K562 (cell line): ENCODE measurements around the gene FBXL4. TPM values are rescaled to one million over a fixed set of nuclear protein-coding genes. Genes with fewer than 3 reads are reported as not detected.

Source experiments
- ATF7 ChIP-seq: fragments of 450-650 bp; IDR thresholded peaks from 2 replicates; pipeline ENCODE4 v1.7.1; 2014; ENCODE audit warnings: mild to moderate bottlenecking, moderate library complexity
- CBFA2T2 ChIP-seq: fragments of 450-650 bp; conservative IDR thresholded peaks from 2 replicates; pipeline ENCODE4 v1.6.1; 2017; ENCODE audit warnings: mild to moderate bottlenecking
- COPS2 ChIP-seq: fragments of 450-650 bp; conservative IDR thresholded peaks from 2 replicates; pipeline ENCODE4 v1.6.1; 2016; ENCODE audit warnings: mild to moderate bottlenecking, moderate library complexity
- CREM ChIP-seq: IDR thresholded peaks from 2 replicates; pipeline ENCODE4 v1.6.1; 2014; ENCODE audit warnings: antibody characterized with exemption, low read depth
- E2F4 ChIP-seq: sonication (generic); formaldehyde crosslinking; IDR thresholded peaks from 2 replicates; pipeline ENCODE4 v1.8.0; 2022; ENCODE audit warnings: mild to moderate bottlenecking, low read depth, missing genetic modification reagents
- ETS2 ChIP-seq: IDR thresholded peaks from 2 replicates; pipeline ENCODE4 v1.6.1; 2016; ENCODE audit warnings: borderline replicate concordance, missing genetic modification characterization, mild to moderate bottlenecking, moderate library complexity, missing compliant biosample characterization; ENCODE audit not compliant: poor library complexity, severe bottlenecking
- HDAC8 ChIP-seq: fragments of 450-650 bp; IDR thresholded peaks from 2 replicates; pipeline ENCODE4 v1.6.1; 2016; ENCODE audit warnings: mild to moderate bottlenecking, missing genetic modification characterization, moderate library complexity, missing compliant biosample characterization
- HSF4 ChIP-seq: fragments of 250-450 bp; sonication (Bioruptor Pico); IDR thresholded peaks from 2 replicates; pipeline ENCODE4 v2.1.2; 2022; ENCODE audit warnings: mild to moderate bottlenecking, moderate library complexity, borderline replicate concordance
- ILF3 ChIP-seq: fragments of 450-650 bp; IDR thresholded peaks from 2 replicates; pipeline ENCODE4 v1.6.1; 2018; ENCODE audit warnings: antibody characterized with exemption, mild to moderate bottlenecking, moderate library complexity, borderline replicate concordance
- KAT7 ChIP-seq: sonication (generic); formaldehyde crosslinking; IDR thresholded peaks from 2 replicates; pipeline ENCODE4 v1.8.0; 2022; ENCODE audit warnings: missing genetic modification reagents, mild to moderate bottlenecking, borderline replicate concordance
- KDM1A ChIP-seq, 2 experiments: fragments of 450-650 bp; IDR thresholded peaks; 2 replicates each; pipeline ENCODE4 v1.6.1; 2016; ENCODE audit warnings: mild to moderate bottlenecking in 2 of 2
- KLF6 ChIP-seq: fragments of 250-450 bp; sonication (Bioruptor Pico); IDR thresholded peaks from 2 replicates; pipeline ENCODE4 v1.4.0; 2020; ENCODE audit warnings: mild to moderate bottlenecking, moderate library complexity, borderline replicate concordance
- L3MBTL2 ChIP-seq: fragments of 450-650 bp; IDR thresholded peaks from 2 replicates; pipeline ENCODE4 v1.6.1; 2016; ENCODE audit warnings: mild to moderate bottlenecking, moderate library complexity
- MLX ChIP-seq, 2 experiments: fragments of 450-650 bp in 1 of 2; sonication (generic) in 1 of 2; formaldehyde crosslinking; conservative IDR thresholded peaks; 2 replicates each; pipeline versions ENCODE4 v1.4.0 to v1.8.1; 2020 to 2022; ENCODE audit warnings: mild to moderate bottlenecking in 1 of 2, missing genetic modification reagents in 1 of 2
- MYC ChIP-seq, 2 experiments: fragments of 250-450 bp in 1 of 2; sonication (Bioruptor Pico) in 1 of 2; IDR thresholded peaks; 2 replicates each; pipeline versions ENCODE4 v1.5.1 to v1.6.1; 2012 to 2021; ENCODE audit warnings: low read depth in 2 of 2, borderline replicate concordance in 1 of 2, improper control_type of control experiment in 1 of 2, low read length in 1 of 2, mild to moderate bottlenecking in 1 of 2, moderate library complexity in 1 of 2
- POU5F1 ChIP-seq: fragments of 150-350 bp; IDR thresholded peaks from 2 replicates; pipeline ENCODE4 v1.6.1; 2014; ENCODE audit warnings: borderline replicate concordance, low read length, low read depth, mild to moderate bottlenecking; ENCODE audit not compliant: partially characterized antibody
- SMC3 ChIP-seq: conservative IDR thresholded peaks from 2 replicates; pipeline ENCODE4 v1.6.1; 2011; ENCODE audit warnings: low read depth, low read length, improper control_type of control experiment; ENCODE audit not compliant: insufficient read depth
- SP1 ChIP-seq: sonication (generic); formaldehyde crosslinking; IDR thresholded peaks from 2 replicates; pipeline ENCODE4 v1.8.1; 2022; ENCODE audit warnings: mild to moderate bottlenecking, missing genetic modification reagents
- TAF9B ChIP-seq: fragments of 450-650 bp; IDR thresholded peaks from 2 replicates; pipeline ENCODE4 v1.6.1; 2018; ENCODE audit warnings: mild to moderate bottlenecking; ENCODE audit not compliant: partially characterized antibody
- ZBTB17 ChIP-seq: fragments of 450-650 bp; formaldehyde crosslinking; IDR thresholded peaks from 2 replicates; pipeline ENCODE4 v1.4.0; 2020; ENCODE audit warnings: mild to moderate bottlenecking
- ZNF445 ChIP-seq: fragments of 250-450 bp; sonication (Bioruptor Pico); IDR thresholded peaks from 2 replicates; pipeline ENCODE4 v1.4.0; 2020; ENCODE audit warnings: low read depth, mild to moderate bottlenecking, moderate library complexity
- ZNF592 ChIP-seq: fragments of 450-650 bp; IDR thresholded peaks from 2 replicates; pipeline ENCODE4 v1.6.1; 2017; ENCODE audit warnings: antibody characterized with exemption, mild to moderate bottlenecking
- polyA plus RNA-seq, 8 experiments: library from polyadenylated mRNA; depleted of rRNA in 4 of 8; stranded (reverse) in 5 of 8; unstranded in 3 of 8; fragments of >200 nt; fragmentation: Nextera tagmentation in 2 of 8; fragmentation: Illumina TruSeq in 1 of 8; extraction: Ambion mirVana in 2 of 8; extraction: Trizol in 1 of 8; gene quantifications; 2 replicates each; pipeline versions ENCODE4 v1.2.1 to v1.2.3, GENCODE V29; 2011 to 2014; ENCODE audit warnings: inconsistent platforms in 1 of 8, missing spikeins in 1 of 8
- total RNA-seq, 7 experiments: library from RNA; depleted of rRNA in 6 of 7; stranded (reverse); fragments of >200 nt in 6 of 7; fragmentation: Illumina TruSeq in 2 of 7; extraction: Trizol in 2 of 7; gene quantifications; 2 replicates each; pipeline versions ENCODE4 v1.2.1 to v1.2.3, GENCODE V29; 2011 to 2021; ENCODE audit warnings: low replicate concordance in 1 of 7

The FBXL4 gene
- total and polyA plus RNA-seq, 9 of the 15 experiments (the other 6 are each of a cell fraction or from before 2014, with no cell fraction given), result 4.2 to 23.1 (median 7.7) TPM

- TF ChIP-seq ILF3 (no peak), KLF6 (no peak), POU5F1 (no peak), CBFA2T2 (no peak), MYC (IDR thresholded peaks at IDR 0.05; ENCODE audit: low read depth, low read length) (peak; percentile 92), MYC (CRISPR knock-in tag; IDR thresholded peaks at IDR 0.05; ENCODE audit: borderline replicate concordance, low read depth) (no peak), ATF7 (no peak), KAT7 (no peak), CREM (peak; percentile 57; the same call in 1 of the 2 replicates), ZNF592 (0 out of 2 replicates have a peak, but pooled peaks have one; percentile 47), L3MBTL2 (peak; percentile 74), E2F4 (CRISPR knock-in tag) (no peak), SP1 (peak; percentile 42; the same call in 1 of the 2 replicates), HSF4 (CRISPR knock-in tag) (no peak), HDAC8 (tag) (no peak), ETS2 (tag) (no peak), MLX (CRISPR knock-in tag; conservative IDR thresholded peaks at IDR 0.05) (no peak), KDM1A (IDR thresholded peaks at IDR 0.05) (no peak), COPS2 (no peak), ZNF445 (no peak), ZBTB17 (CRISPR knock-in tag) (no peak), SMC3 (no peak), TAF9B (peak; percentile 46)
Measured at GRCh38 chr6:98947411-98948292, at the start of gene FBXL4 (continued).
